GM21619 (cell line): ENCODE results near the gene CHRNA5.

Experiments
- ATAC-seq: cut with Tn5 transposase; IDR thresholded peaks from one replicate; pipeline ENCODE4 v1.9.1; 2021; ENCODE audit not compliant: unreplicated experiment

CHRNA5 gene

GRCh38 chr15:78636378-78636859 lies 71.1 kb downstream of the CHRNA5 start:
- no peak for ATAC-seq

GRCh38 chr15:78637776-78638435 lies 72.6 kb downstream of the CHRNA5 start:
- no peak for ATAC-seq

DNA sequence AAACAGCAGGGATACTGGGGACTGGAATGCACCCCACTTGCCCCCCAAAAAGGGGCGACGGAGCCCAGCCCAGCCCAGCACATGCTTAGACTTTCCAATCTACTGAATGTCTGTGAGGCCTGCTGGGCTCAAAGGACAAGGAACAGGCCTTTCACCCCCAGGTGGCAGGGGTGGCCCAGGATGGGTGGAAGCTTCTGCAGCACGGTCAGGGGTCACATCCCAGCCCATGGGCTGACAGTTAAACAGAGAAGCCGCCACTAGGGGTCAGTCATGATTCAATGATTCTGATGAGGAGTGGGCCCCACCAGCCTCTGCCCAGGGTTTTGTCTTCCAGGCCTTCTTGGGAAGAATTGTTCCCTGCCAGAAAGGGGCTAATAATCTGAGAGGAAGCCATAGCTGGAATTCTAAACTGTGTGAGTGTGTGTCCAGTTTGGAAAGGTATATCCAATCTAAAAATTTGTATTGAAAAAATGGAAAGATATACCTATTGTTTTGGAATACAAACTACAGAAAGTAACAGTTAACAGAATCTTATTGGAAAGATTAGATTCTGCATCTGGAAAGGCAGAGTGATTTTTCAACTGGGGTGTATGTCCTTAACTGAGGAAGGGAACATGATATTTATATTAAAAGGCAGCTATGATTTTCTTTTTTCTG lies 73.5 kb downstream of the CHRNA5 start:
- no peak for ATAC-seq

GRCh38 chr15:78640527-78641101 lies 75.3 kb downstream of the CHRNA5 start:
- no peak for ATAC-seq

DNA sequence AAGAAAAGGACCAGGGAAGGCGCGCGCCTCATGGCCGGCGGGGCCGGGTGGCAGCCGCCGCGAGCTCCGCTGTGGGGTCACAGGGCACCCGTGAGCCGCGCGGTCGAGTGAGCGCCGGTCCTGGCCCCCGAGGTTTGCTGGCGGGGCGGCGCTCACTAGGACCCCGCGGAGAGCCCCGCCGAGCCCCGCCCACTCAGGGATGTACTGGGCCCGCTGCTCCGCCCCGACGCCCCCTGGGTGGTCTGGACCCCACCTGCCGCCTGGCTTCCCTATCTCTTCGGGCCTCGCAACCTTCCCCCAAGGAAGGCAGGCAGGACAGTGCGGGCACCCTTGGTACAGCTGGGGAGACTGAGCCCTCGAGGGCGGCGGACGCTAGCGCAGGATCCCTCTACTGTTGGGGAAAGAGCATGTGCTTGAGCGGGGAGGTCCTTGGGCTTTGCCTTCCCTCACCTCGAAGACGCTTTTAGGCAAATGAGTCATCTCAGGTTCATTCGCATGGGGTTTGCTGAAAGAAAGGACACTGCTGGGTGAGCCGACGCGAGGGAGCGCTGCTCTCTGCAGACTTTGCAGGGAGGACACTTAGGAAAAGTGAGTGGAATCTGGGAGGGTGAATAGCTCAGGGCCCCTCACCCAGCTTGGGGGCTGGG lies 75.9 kb downstream of the CHRNA5 start, which contains the start of gene CHRNB4:
TSS of gene CHRNB4 (minus strand) at position 109 of the 647 bp plus-strand sequence. CDS start at position 32, 77 bp downstream.
- no peak for ATAC-seq

DNA sequence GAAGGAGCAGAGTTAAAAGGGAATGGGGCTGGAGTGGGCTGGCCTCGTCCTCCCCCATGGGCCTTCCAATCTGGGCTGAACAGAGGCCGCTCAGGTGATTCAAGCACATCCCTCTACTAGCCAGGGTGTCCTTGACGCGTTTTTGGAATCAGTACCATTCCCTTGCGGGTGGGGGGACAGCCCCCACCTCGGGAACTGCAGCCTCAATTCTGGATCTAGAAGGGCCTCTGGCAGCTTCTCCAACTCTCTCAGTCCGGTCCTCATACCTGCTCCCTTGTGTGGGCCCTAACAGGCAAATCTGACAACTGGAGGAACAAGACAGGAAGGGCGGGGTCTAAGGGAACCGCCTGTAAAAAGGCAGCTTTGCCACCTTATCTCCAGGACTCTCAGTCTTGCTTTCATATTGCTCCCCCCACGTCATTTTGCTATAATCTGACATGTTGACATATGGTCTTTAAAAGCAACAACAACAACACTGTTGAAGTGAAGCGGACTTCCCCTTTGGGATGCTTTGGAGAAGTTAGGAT lies 76.5 kb downstream of the CHRNA5 start:
- ATAC-seq, result no peak

- ATAC-seq, result no peak
Observed at GRCh38 chr15:78642331-78642730, 77.0 kb downstream of the CHRNA5 start.
